HepG2 (cell line): Measurements from ENCODE around the gene WDCP. TPM values are rescaled to one million over a fixed set of nuclear protein-coding genes. Genes with fewer than 3 reads are reported as not detected.
A peak's percentile ranks its signal among the peaks of the same experiment; 100 is the strongest.

Experiments
- CTCF ChIP-seq: sonication (generic); formaldehyde crosslinking; IDR thresholded peaks from 2 replicates; pipeline ENCODE4 v1.5.0; 2020; ENCODE audit warnings: mild to moderate bottlenecking, missing genetic modification reagents, moderate library complexity
- GATAD1 ChIP-seq: IDR thresholded peaks from 2 replicates; pipeline ENCODE4 v1.6.1; 2016; ENCODE audit warnings: missing genetic modification reagents, missing compliant biosample characterization
- HDAC1 ChIP-seq: sonication (generic); formaldehyde crosslinking; IDR thresholded peaks from 2 replicates; pipeline ENCODE4 v1.5.1; 2020; ENCODE audit warnings: mild to moderate bottlenecking, missing genetic modification reagents
- KLF11 ChIP-seq: IDR thresholded peaks from 2 replicates; pipeline ENCODE4 v1.6.1; 2016; ENCODE audit warnings: missing compliant biosample characterization
- KLF6 ChIP-seq: IDR thresholded peaks from 2 replicates; pipeline ENCODE4 v1.8.0; 2016; ENCODE audit warnings: missing biosample characterization, missing genetic modification reagents
- MAFF ChIP-seq: IDR thresholded peaks from 2 replicates; pipeline ENCODE4 v1.6.1; 2011; ENCODE audit warnings: low read depth, low read length, improper control_type of control experiment
- MIXL1 ChIP-seq: IDR thresholded peaks from 2 replicates; pipeline ENCODE4 v1.6.1; 2016
- PHF5A ChIP-seq: IDR thresholded peaks from one replicate; pipeline ENCODE4 v1.6.1; 2018; ENCODE audit warnings: low read depth, missing genetic modification reagents; ENCODE audit not compliant: unreplicated experiment
- RELA ChIP-seq: sonication (generic); formaldehyde crosslinking; IDR thresholded peaks from 2 replicates; pipeline ENCODE4 v1.4.0; 2020; ENCODE audit warnings: missing genetic modification reagents
- RFXAP ChIP-seq: sonication (generic); formaldehyde crosslinking; IDR thresholded peaks from 2 replicates; pipeline ENCODE4 v1.4.0; 2020; ENCODE audit warnings: missing genetic modification reagents, borderline replicate concordance
- SKIL ChIP-seq: sonication (generic); formaldehyde crosslinking; IDR thresholded peaks from 2 replicates; pipeline ENCODE4 v1.8.0; 2022; ENCODE audit warnings: missing genetic modification reagents, mild to moderate bottlenecking, moderate library complexity, borderline replicate concordance
- SRY ChIP-seq: sonication (generic); formaldehyde crosslinking; IDR thresholded peaks from 2 replicates; pipeline ENCODE4 v1.8.0; 2022; ENCODE audit warnings: mild to moderate bottlenecking, missing genetic modification reagents
- XRCC5 ChIP-seq: fragments of 200-400 bp; formaldehyde crosslinking; optimal IDR thresholded peaks from 2 replicates; pipeline ENCODE3; 2017; ENCODE audit warnings: mild to moderate bottlenecking, low read length
- ZNF10 ChIP-seq: sonication (generic); formaldehyde crosslinking; IDR thresholded peaks from 2 replicates; pipeline ENCODE4 v1.4.0; 2020; ENCODE audit warnings: mild to moderate bottlenecking, low read depth, missing genetic modification reagents, borderline replicate concordance
- ZNF362 ChIP-seq: sonication (generic); formaldehyde crosslinking; IDR thresholded peaks from 2 replicates; pipeline ENCODE4 v1.4.0; 2020; ENCODE audit warnings: missing genetic modification reagents, mild to moderate bottlenecking, borderline replicate concordance
- ZNF451 ChIP-seq: sonication (generic); formaldehyde crosslinking; IDR thresholded peaks from 2 replicates; pipeline ENCODE4 v1.5.0; 2020; ENCODE audit warnings: mild to moderate bottlenecking, missing genetic modification reagents
- ZNF556 ChIP-seq: sonication (generic); formaldehyde crosslinking; IDR thresholded peaks from 2 replicates; pipeline ENCODE4 v1.4.0; 2020; ENCODE audit warnings: mild to moderate bottlenecking, missing genetic modification reagents, borderline replicate concordance
- polyA plus RNA-seq, 8 experiments: library from polyadenylated mRNA; depleted of rRNA in 3 of 8; stranded (reverse) in 7 of 8; unstranded in 1 of 8; fragments of >200 nt; fragmentation: Illumina TruSeq in 4 of 8; extraction: Trizol in 4 of 8; gene quantifications; 2 replicates each; pipeline versions ENCODE4 v1.2.1 to v1.2.3, GENCODE V29; 2011 to 2016; ENCODE audit warnings: low read depth in 4 of 8, missing spikeins in 1 of 8, mixed read lengths in 1 of 8; ENCODE audit not compliant: insufficient read depth in 1 of 8
- total RNA-seq, 5 experiments: library from RNA; depleted of rRNA; stranded (reverse); fragments of >200 nt; fragmentation: Illumina TruSeq; extraction: Trizol; gene quantifications; 2 replicates each; pipeline ENCODE4 v1.2.3, GENCODE V29; 2016; ENCODE audit warnings: low read depth in 1 of 5
- TF ChIP-seq, protein P1 (sequence below): sonication (generic); formaldehyde crosslinking; IDR thresholded peaks from 2 replicates; pipeline ENCODE4; 2020; ENCODE audit warnings: missing genetic modification reagents, mild to moderate bottlenecking, borderline replicate concordance
- TF ChIP-seq, protein P2 (sequence below): sonication (generic); formaldehyde crosslinking; IDR thresholded peaks from 2 replicates; pipeline ENCODE4 v1.9.0; 2022; ENCODE audit warnings: low read depth, missing genetic modification reagents

Gene WDCP
- total and polyA plus RNA-seq, 2 of the 13 experiments (the other 11 are each of a cell fraction or from before 2014, with no cell fraction given) = 17.4 to 22.6 TPM

DNA sequence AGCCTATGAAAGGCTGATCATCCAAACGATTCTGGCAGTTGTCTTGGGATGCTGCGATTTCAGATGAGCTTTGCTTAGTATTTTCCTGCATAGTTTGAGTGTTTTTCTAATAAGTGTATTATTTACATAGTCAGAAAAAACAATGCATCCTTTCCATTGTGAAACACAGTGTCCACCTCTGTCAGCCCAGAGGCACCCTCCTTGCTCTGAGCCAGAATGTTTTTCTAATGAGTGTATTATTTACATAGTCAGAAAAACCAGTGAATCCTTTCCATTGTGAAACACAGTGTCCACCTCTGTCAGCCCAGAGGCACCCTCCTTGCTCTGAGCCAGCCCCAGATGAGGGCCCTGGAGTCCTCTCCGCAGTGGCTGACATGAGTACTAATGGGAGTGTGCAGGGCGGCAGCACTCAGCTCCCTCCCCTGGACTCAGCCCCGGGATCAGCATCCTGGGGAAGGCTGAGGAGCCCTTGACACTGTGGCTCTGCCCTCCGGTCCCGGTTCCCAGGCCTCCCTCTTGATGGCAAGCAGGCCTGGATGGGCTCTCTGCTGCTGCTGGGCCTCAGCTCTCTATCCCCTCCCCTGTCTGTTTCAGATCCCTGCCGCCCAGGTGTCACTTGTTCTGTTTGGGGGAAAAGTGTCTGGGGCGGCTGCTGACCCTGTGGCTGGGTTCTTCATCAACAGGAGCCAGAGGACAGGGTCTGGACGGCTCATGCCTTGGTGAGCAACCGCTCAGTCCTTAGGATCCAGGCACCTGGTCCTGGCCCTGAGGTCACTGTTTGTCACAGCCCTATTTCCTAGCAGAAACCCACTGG, 31.4 kb downstream of the WDCP start (continued):
- TF ChIP-seq RFXAP (CRISPR knock-in tag) = peak; percentile 42; the same call in 1 of the 2 replicates
- TF ChIP-seq ZNF10 (CRISPR knock-in tag) = no peak
- TF ChIP-seq CTCF (CRISPR knock-in tag) = peak; percentile 46
- TF ChIP-seq ZNF362 (CRISPR knock-in tag) = peak; percentile 89; the same call in 1 of the 2 replicates
- peak; percentile 49 for TF ChIP-seq SKIL (CRISPR knock-in tag)
- TF ChIP-seq RELA (CRISPR knock-in tag) = no peak
- 0 out of 2 replicates have a peak, but pooled peaks have one; percentile 51 for TF ChIP-seq SRY (CRISPR knock-in tag)
- peak; percentile 87 for TF ChIP-seq HDAC1 (CRISPR knock-in tag)
- TF ChIP-seq, protein P1, sequence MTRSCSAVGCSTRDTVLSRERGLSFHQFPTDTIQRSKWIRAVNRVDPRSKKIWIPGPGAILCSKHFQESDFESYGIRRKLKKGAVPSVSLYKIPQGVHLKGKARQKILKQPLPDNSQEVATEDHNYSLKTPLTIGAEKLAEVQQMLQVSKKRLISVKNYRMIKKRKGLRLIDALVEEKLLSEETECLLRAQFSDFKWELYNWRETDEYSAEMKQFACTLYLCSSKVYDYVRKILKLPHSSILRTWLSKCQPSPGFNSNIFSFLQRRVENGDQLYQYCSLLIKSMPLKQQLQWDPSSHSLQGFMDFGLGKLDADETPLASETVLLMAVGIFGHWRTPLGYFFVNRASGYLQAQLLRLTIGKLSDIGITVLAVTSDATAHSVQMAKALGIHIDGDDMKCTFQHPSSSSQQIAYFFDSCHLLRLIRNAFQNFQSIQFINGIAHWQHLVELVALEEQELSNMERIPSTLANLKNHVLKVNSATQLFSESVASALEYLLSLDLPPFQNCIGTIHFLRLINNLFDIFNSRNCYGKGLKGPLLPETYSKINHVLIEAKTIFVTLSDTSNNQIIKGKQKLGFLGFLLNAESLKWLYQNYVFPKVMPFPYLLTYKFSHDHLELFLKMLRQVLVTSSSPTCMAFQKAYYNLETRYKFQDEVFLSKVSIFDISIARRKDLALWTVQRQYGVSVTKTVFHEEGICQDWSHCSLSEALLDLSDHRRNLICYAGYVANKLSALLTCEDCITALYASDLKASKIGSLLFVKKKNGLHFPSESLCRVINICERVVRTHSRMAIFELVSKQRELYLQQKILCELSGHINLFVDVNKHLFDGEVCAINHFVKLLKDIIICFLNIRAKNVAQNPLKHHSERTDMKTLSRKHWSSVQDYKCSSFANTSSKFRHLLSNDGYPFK (CRISPR knock-in tag) = peak; percentile 66
- no peak for TF ChIP-seq PHF5A (CRISPR knock-in tag)
- TF ChIP-seq KLF11 (CRISPR knock-in tag) = peak; percentile 42; the same call in 1 of the 2 replicates
- TF ChIP-seq, protein P2, sequence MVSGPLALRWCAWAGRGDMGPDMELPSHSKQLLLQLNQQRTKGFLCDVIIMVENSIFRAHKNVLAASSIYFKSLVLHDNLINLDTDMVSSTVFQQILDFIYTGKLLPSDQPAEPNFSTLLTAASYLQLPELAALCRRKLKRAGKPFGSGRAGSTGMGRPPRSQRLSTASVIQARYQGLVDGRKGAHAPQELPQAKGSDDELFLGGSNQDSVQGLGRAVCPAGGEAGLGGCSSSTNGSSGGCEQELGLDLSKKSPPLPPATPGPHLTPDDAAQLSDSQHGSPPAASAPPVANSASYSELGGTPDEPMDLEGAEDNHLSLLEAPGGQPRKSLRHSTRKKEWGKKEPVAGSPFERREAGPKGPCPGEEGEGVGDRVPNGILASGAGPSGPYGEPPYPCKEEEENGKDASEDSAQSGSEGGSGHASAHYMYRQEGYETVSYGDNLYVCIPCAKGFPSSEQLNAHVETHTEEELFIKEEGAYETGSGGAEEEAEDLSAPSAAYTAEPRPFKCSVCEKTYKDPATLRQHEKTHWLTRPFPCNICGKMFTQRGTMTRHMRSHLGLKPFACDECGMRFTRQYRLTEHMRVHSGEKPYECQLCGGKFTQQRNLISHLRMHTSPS (CRISPR knock-in tag) = peak; percentile 65; the same call in 1 of the 2 replicates
- peak; percentile 69; the same call in 1 of the 2 replicates for TF ChIP-seq ZNF556 (CRISPR knock-in tag)
- TF ChIP-seq XRCC5 = peak; percentile 34
- peak; percentile 60; the same call in 1 of the 2 replicates for TF ChIP-seq MIXL1
- peak; percentile 59; the same call in 1 of the 2 replicates for TF ChIP-seq ZNF451 (CRISPR knock-in tag)
- TF ChIP-seq GATAD1 (CRISPR knock-in tag) = peak; percentile 12; the same call in 1 of the 2 replicates
- TF ChIP-seq MAFF = peak; percentile 16; the same call in 1 of the 2 replicates
- peak; percentile 60; the same call in 1 of the 2 replicates for TF ChIP-seq KLF6 (CRISPR knock-in tag)
